ENCODE measurements around the gene MEIG1.
"Not testable (repeated sequence)": the region's sequence is repeated elsewhere in the genome, so short reads cannot be mapped to it uniquely, and the experiment has no call there.

DNA sequence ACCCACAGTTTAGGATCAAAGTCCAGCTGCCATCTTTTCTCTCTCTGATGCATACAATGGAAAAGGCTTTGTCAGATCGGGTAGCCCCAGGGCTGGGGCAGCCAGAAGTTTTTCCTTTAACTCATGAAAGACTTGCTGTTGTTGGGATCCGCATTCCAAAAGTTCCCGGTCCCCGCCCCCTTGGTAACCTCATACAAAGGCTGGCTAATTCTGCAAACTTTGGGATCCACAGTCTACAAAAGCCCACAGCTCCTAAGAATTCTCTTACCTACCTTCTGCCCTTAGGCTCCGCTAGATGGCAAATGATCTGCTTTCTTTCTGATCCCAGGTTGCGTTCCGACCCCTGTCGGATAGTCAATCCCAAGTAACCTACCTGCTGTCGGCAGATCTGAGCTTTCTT lies 33.1 kb downstream of the MEIG1 start:
- TF ChIP-seq CTCF (conservative IDR thresholded peaks at IDR 0.05); EZH2 (IDR thresholded peaks at IDR 0.05; ENCODE audit: low read depth): not testable (repeated sequence)
